ENCODE measurements around the gene CHD2. TPM values are rescaled to one million over a fixed set of nuclear protein-coding genes. Genes with fewer than 3 reads are reported as not detected.

CHD2 gene
- total and polyA plus RNA-seq, 2 donors (not counting 3 experiments of a cell fraction or from before 2014, with no cell fraction given) = 53.8 to 97.9 TPM

DNA sequence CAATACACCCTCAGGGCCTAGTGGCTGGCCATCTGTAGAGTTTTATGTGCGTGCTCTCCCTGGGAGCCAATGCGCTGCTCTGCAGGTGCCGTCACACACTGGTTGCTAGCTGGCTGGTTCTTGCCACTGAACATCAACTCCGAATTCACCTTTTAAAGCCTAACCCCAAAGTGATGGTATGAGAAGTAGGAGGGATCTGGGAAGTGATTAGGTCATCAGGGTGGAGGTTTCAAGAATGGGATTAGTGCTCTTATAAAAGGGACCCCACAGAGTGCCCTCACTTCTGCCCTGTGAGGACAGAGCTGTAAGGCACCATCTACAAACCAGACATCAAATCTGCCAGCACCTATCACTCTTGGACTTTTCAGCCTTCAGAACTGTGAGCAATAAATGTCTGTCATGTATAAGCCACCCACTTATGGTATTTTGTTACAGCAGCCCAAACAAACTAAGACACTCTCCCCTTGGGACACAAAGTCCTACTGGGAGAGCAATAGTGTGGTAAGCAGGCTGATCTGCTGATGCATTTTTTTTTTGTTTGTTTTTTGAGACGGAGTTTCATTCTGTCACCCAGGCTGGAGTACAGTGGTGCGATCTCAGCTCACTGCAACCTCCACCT is 168.6 kb downstream of the CHD2 start:
- Histone ChIP-seq H3K27me3 (ENCODE audit: control insufficient read depth in 2 of 2, insufficient read depth in 2 of 2, low read length in 2 of 2) (peaks cover 18 to 25% of the 10 kb centered on the region in 2 experiments), H3K4me1 (ENCODE audit: control insufficient read depth, extremely low read depth, insufficient read depth, low read length) (peaks cover 3% of the 10 kb centered on the region), H3K9ac (replicated peaks; ENCODE audit: extremely low read depth, insufficient read depth, low read length) (no peak overlapping the region), H3K4me3 (replicated peaks in 1 of 3; ENCODE audit: insufficient read depth in 1 of 3, low read depth in 1 of 3, low read length in 3 of 3) (no peak overlapping the region), H3K9me3 (replicated peaks; ENCODE audit: control insufficient read depth, insufficient read depth, low read length) (no peaks in the 10 kb centered on the region), H2AFZ (ENCODE audit: low read depth, low read length) (no peak overlapping the region), H3K4me2 (ENCODE audit: insufficient read depth, low read length) (no peak overlapping the region), H3K9me1 (replicated peaks; ENCODE audit: control insufficient read depth, extremely low read depth, insufficient read depth, low read length) (no peaks in the 10 kb centered on the region), H3K36me3 (ENCODE audit: control insufficient read depth in 2 of 2, extremely low read depth in 1 of 2, insufficient read depth in 2 of 2, low read length in 2 of 2) (no peaks in the 10 kb centered on the region), H3K27ac (ENCODE audit: insufficient read depth, low read depth, low read length) (no peak overlapping the region), H4K20me1 (replicated peaks; ENCODE audit: control insufficient read depth, extremely low read depth, insufficient read depth, low read length) (no peaks in the 10 kb centered on the region), H3K79me2 (ENCODE audit: control insufficient read depth, insufficient read depth, low read length) (no peaks in the 10 kb centered on the region)
- intact Hi-C loops (cut with micrococcal nuclease) (no loop called here), dilution Hi-C loops (cut with MboI; ENCODE audit: extremely low pct_ligation_motif_present, low sequenced_read_pairs) (no loop called here)
- TF ChIP-seq FOS (IDR thresholded peaks at IDR 0.05; ENCODE audit: borderline replicate concordance, insufficient read depth, low read length) (no peak), CTCF (IDR thresholded peaks at IDR 0.05; ENCODE audit: extremely low read depth in 1 of 2, insufficient read depth in 1 of 2, low read depth in 1 of 2, low read length in 2 of 2) (no peak), POLR2A (IDR thresholded peaks at IDR 0.05; ENCODE audit: low read depth, low read length) (no peak), MYC (IDR thresholded peaks at IDR 0.05; ENCODE audit: low read depth, low read length) (no peak), POLR2AphosphoS5 (IDR thresholded peaks at IDR 0.05; ENCODE audit: insufficient read depth, low read depth, low read length) (no peak), GATA2 (IDR thresholded peaks at IDR 0.05; ENCODE audit: insufficient read depth, insufficient read length, low read depth, low read length) (no peak), EZH2 (IDR thresholded peaks at IDR 0.05; ENCODE audit: borderline replicate concordance, low read depth, low read length, severe bottlenecking) (no peak), JUN (IDR thresholded peaks at IDR 0.05; ENCODE audit: borderline replicate concordance, insufficient read depth, insufficient read length, low read depth) (no peak)
- TF ChIP-seq, protein P1, sequence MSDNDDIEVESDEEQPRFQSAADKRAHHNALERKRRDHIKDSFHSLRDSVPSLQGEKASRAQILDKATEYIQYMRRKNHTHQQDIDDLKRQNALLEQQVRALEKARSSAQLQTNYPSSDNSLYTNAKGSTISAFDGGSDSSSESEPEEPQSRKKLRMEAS (IDR thresholded peaks at IDR 0.05; ENCODE audit: insufficient read depth, insufficient read length) = no peak
- DNase-seq (ENCODE audit: low read depth, low spot score) = no peak
- ChIA-PET CTCF (interaction anchor here (1.0 kb wide), 1 partner anchor 19 kb away, joined by 3 read pairs; no protein-coding TSS in a partner anchor), POLR2A (no interaction called here)
- no peak for FAIRE-seq
- BruUV-seq (replicated peaks) = no TSS peak
